GM18517 (cell line): ENCODE measurements around the gene VPREB3.

Experiments
- ATAC-seq: cut with Tn5 transposase; IDR thresholded peaks from one replicate; pipeline ENCODE4 v1.9.1; 2021; ENCODE audit warnings: mild to moderate bottlenecking, moderate library complexity; ENCODE audit not compliant: unreplicated experiment

The VPREB3 gene

DNA sequence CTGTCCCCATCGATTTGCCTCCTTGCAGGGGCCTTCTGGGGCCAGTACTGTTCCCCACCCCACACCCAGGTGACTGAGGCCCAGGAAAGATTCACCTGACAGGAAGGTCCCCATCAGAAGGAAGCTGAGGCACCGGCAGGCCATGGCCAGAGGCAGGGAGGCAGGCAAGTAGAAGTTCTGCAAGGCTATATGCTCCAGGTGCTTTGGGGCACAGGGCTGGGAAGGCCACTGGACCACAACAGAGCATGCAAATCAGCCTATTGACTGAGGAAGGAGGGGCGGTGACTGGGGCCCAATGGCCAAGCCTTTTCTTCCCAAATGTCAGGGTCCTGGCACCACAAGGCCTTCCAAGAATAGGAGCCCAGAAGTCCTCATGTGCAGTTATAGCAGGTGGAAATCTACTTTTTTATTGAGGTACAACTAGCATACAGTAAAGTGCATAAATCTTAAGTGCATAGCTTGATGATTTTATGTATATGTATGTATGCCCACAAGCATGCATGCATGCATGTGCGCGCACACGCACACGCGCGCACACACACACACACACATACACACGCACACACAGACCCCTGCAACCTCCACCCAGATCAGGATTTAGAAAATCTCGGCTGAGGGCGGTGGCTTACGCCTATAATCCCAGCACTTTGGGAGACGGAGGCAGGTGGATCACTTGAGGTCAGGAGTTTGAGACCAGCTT, at the start of gene VPREB3:
Gene VPREB3, minus strand, starts transcription at position 206 of the 700 bp plus-strand sequence. Its CDS starts 62 bp downstream, at position 144.
- ATAC-seq, result no peak

- ATAC-seq, result no peak
Measured at GRCh38 chr22:23803001-23803819, 49.0 kb upstream of the VPREB3 start.

- ATAC-seq, result no peak
Measured at GRCh38 chr22:23801886-23802377, 47.7 kb upstream of the VPREB3 start.

GRCh38 chr22:23801238-23801821, 47.1 kb upstream of the VPREB3 start:
- no peak for ATAC-seq

GRCh38 chr22:23800297-23801237, 46.3 kb upstream of the VPREB3 start:
- no peak for ATAC-seq

DNA sequence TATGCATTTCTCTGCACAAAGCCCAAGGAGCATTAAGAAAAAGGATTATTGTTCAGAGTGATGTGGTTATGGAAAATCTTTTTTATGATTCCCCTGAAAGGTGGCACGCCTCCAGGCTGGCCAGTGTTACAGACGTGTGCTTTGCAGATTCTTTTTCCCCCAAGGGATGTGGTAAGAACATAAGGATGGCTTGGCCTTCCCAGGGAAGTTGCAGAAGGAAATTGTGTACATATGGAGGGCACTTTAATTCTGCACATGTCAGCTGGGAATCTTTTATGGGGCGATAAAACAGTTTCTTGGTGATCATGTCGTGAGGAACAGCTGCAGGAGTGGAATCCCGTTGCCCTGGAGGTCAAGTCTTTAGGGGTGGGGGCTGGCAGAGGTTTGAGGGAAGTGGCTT, 42.2 kb upstream of the VPREB3 start:
- ATAC-seq, result no peak

GRCh38 chr22:23793326-23793725, 39.1 kb upstream of the VPREB3 start:
- ATAC-seq, result no peak

DNA sequence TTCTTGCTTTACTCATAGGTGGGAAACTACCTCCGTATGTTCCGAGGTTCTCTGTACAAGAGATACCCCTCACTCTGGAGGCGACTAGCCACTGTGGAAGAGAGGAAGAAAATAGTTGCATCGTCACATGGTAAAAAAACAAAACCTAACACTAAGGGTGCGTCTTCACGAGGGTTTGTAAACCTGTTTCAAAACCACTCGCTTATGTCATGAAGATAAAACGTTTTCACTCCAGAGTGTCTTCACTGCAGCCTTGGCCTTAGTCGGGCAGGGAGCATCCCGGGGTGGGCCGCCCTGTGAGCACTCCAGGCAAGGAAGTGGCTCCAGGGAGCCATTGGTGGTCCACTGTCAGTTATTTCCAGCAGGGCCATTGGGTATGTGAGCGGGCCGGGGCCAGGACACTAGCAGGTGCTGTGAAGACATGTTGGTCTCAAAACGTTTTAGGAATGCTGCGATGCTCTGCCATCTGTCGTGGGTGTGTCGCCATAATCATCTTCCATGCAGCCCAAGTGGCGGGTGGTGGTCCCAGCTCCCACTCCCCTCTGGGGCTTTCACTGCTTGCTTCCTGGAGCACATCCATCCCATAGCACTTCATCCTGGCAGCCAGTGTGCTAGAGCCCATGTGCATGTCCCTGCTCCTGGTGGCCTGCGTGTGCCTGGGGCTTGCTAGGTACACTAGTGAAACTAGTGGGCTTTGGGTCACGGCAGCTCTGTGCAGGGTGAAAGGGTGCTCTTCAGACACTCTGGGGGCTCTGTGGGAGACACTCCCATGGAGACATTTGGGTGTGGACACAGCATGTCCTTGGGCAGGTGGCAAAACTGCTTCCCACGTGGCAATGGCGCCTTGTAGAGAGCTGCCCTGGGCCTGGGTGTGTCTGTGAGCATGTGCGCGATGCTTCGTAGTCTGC, 37.8 kb upstream of the VPREB3 start:
- ATAC-seq, result no peak

DNA sequence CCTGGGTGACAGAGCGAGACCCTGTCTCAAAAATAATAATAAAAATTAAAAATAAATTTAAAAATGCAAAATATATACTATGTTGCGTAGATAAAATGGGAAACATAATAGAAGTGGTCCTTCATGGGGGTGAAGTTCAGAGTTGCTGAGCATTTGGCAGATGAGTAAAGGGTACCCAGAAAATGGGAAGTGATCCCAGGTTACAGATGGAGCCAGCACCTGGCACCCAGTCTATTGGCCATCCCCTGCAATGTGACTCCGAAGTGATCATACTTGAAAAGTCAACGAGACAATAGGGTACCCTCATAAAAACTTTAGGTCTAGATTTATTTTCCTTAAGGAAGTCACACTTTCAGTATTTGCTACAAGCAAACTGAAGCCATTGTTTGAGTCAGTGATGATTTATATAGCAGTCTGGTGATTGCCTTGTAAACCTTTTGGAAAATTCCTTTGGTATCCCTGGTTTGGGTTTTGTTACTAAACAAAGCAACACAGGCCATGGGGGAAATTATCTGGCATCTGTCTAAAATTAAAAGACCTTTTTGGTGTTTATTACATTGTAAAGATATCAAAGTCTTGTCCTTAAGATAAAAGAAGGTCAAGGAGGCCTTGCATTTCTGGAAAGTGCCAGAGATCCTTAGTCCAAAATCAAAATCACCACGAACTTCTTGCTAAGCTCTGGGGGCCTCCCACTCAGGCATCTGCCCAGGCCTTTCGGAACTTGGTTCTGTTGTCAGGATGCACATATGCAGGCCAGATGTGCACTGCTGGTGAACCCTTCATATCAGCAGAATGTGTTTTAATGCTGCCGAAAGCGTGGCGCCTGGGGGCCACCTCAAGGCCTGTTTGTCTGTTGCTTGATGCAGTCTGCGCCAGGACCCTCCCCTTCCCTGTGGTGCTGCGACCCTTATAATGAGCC, 36.9 kb upstream of the VPREB3 start:
- ATAC-seq, result no peak

- ATAC-seq, result no peak
Measured at GRCh38 chr22:23789638-23790037, 35.4 kb upstream of the VPREB3 start.

GRCh38 chr22:23789121-23789520, 34.9 kb upstream of the VPREB3 start:
- ATAC-seq, result no peak

- ATAC-seq, result no peak
Measured at GRCh38 chr22:23787910-23788309, 33.7 kb upstream of the VPREB3 start.

GRCh38 chr22:23787600-23787896, 33.3 kb upstream of the VPREB3 start:
- ATAC-seq, result no peak

DNA sequence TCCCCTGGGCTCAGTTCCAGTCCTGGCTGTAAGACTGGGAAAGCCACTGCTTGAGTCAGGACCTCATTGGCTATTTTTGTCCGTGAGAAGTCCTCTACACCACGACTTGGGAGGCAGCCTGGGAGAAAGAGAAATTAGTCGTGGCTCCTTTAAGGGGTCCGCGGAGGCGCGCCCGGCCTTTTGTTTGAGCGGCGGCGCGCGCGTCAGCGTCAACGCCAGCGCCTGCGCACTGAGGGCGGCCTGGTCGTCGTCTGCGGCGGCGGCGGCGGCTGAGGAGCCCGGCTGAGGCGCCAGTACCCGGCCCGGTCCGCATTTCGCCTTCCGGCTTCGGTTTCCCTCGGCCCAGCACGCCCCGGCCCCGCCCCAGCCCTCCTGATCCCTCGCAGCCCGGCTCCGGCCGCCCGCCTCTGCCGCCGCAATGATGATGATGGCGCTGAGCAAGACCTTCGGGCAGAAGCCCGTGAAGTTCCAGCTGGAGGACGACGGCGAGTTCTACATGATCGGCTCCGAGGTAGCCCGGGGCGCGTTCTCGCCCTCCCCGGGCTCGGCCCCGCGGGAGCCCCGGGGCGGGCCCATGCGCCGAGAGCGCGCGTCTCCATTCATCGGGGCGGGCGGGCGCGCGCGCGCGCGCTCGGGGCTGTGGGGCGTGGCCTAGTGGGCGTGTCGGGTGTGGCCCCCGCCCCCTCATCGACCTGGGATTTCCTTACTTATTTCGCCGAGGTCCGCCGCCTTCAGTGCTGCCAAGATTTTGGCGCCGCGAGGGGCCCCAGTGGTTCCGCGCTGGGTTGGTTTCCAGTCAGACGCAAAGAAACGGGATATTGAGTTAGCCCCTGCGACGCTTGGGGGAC, 32.8 kb upstream of the VPREB3 start, which contains the start of gene SMARCB1:
Gene SMARCB1, plus strand, starts transcription at position 215 of the 848 bp plus-strand sequence. Its CDS starts 204 bp downstream, at position 419.
- ATAC-seq, result peak; percentile 61

DNA sequence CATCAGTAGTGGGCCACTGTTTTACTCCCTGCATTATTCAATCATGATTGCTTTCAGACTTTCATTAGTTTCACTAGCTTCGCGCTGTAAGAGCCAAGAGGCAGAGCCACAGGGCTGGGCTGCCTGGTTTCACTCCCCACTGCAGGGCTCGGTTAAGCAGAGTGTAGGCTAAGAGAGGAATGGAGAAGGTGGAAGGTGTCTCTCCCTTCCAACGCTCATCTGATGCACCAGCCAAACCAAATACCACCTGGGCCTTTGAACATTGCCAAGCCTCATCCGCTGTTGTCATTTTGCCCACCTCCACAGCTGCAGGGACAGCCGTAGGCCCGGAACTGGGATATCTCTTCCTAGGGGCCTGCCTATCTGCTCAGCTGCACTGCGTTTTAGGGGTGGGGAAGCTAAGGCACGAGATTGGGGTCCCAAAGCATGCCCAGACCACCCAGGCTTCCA, 32.1 kb upstream of the VPREB3 start:
- ATAC-seq, result no peak

GRCh38 chr22:23784215-23784732, 30.0 kb upstream of the VPREB3 start:
- ATAC-seq, result no peak
